ENCODE data around the gene SEC61A1.

- no peak for TF ChIP-seq ZNF70 (CRISPR knock-in tag; IDR thresholded peaks at IDR 0.05)
- TF ChIP-seq ZNF8 (CRISPR knock-in tag; IDR thresholded peaks at IDR 0.05): no peak
- TF ChIP-seq TCF4 (CRISPR knock-in tag; IDR thresholded peaks at IDR 0.05; ENCODE audit: borderline replicate concordance): no peak
- TF ChIP-seq, protein P1, sequence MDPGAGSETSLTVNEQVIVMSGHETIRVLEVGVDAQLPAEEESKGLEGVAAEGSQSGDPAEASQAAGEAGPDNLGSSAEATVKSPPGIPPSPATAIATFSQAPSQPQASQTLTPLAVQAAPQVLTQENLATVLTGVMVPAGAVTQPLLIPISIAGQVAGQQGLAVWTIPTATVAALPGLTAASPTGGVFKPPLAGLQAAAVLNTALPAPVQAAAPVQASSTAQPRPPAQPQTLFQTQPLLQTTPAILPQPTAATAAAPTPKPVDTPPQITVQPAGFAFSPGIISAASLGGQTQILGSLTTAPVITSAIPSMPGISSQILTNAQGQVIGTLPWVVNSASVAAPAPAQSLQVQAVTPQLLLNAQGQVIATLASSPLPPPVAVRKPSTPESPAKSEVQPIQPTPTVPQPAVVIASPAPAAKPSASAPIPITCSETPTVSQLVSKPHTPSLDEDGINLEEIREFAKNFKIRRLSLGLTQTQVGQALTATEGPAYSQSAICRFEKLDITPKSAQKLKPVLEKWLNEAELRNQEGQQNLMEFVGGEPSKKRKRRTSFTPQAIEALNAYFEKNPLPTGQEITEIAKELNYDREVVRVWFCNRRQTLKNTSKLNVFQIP (CRISPR knock-in tag; IDR thresholded peaks at IDR 0.05; ENCODE audit: borderline replicate concordance, low read depth): no peak
- TF ChIP-seq, protein P2, sequence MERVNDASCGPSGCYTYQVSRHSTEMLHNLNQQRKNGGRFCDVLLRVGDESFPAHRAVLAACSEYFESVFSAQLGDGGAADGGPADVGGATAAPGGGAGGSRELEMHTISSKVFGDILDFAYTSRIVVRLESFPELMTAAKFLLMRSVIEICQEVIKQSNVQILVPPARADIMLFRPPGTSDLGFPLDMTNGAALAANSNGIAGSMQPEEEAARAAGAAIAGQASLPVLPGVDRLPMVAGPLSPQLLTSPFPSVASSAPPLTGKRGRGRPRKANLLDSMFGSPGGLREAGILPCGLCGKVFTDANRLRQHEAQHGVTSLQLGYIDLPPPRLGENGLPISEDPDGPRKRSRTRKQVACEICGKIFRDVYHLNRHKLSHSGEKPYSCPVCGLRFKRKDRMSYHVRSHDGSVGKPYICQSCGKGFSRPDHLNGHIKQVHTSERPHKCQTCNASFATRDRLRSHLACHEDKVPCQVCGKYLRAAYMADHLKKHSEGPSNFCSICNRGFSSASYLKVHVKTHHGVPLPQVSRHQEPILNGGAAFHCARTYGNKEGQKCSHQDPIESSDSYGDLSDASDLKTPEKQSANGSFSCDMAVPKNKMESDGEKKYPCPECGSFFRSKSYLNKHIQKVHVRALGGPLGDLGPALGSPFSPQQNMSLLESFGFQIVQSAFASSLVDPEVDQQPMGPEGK (CRISPR knock-in tag; IDR thresholded peaks at IDR 0.05; ENCODE audit: borderline replicate concordance): no peak
- TF ChIP-seq ZFP3 (CRISPR knock-in tag; IDR thresholded peaks at IDR 0.05): no peak
- TF ChIP-seq BACH2 (CRISPR knock-in tag; IDR thresholded peaks at IDR 0.05; ENCODE audit: borderline replicate concordance): no peak
- TF ChIP-seq, protein P3, sequence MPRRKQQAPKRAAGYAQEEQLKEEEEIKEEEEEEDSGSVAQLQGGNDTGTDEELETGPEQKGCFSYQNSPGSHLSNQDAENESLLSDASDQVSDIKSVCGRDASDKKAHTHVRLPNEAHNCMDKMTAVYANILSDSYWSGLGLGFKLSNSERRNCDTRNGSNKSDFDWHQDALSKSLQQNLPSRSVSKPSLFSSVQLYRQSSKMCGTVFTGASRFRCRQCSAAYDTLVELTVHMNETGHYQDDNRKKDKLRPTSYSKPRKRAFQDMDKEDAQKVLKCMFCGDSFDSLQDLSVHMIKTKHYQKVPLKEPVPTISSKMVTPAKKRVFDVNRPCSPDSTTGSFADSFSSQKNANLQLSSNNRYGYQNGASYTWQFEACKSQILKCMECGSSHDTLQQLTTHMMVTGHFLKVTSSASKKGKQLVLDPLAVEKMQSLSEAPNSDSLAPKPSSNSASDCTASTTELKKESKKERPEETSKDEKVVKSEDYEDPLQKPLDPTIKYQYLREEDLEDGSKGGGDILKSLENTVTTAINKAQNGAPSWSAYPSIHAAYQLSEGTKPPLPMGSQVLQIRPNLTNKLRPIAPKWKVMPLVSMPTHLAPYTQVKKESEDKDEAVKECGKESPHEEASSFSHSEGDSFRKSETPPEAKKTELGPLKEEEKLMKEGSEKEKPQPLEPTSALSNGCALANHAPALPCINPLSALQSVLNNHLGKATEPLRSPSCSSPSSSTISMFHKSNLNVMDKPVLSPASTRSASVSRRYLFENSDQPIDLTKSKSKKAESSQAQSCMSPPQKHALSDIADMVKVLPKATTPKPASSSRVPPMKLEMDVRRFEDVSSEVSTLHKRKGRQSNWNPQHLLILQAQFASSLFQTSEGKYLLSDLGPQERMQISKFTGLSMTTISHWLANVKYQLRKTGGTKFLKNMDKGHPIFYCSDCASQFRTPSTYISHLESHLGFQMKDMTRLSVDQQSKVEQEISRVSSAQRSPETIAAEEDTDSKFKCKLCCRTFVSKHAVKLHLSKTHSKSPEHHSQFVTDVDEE (CRISPR knock-in tag; IDR thresholded peaks at IDR 0.05): no peak
- TF ChIP-seq ZC3H10 (CRISPR knock-in tag; IDR thresholded peaks at IDR 0.05): no peak
- TF ChIP-seq ESRRG (CRISPR knock-in tag; IDR thresholded peaks at IDR 0.05): no peak
Measured at GRCh38 chr3:128060473-128061381, 8.5 kb downstream of the SEC61A1 start.

All from SK-N-SH treated with all-trans-retinoic acid at 6 μM for 48 hours (cell line).